Cerebellar nuclear complex (tissue), 1 donor: ENCODE measurements around the gene NRG3.

Experiments
- DNase-seq, 2 experiments: peaks; one replicate each; lab custom pipeline; 2025; lab: John Stamatoyannopoulos, UW

The NRG3 gene

DNA sequence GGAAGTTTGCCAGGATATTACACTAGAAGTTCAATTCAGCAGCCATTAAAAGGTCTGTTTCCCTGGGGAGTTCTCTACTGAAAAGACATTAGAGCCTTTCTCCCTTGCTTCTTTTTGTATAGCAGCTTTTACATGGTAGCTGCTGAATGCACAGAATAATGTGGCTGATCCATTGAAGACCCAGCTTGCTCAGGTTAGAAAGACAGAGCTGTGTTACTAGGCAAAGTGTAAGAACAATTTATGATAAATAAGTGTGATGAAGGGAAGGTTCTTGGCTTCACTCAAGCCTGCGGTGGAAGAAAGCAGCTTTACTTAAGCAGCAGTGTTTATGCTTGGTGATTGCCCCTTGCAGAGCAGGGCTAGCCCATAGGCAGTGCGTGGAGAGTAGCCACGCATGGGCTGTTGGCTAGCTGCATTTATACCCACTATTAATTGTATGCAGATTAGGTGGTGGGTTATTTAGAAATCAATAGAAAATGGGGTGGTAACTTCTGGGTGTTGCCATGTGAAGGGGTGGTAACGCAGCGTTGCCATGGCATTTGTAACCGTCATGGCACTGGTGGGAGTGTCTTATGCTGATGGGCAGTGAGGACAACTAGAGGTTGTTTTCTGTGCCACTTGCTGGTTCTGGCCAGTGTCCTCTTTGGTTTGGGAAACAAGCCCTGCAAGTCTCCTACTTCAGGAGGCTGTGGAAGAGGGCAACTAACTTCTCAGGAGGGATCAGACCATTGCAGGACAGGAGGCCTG, 942.9 kb downstream of the NRG3 start:
- DNase-seq: no peak

DNA sequence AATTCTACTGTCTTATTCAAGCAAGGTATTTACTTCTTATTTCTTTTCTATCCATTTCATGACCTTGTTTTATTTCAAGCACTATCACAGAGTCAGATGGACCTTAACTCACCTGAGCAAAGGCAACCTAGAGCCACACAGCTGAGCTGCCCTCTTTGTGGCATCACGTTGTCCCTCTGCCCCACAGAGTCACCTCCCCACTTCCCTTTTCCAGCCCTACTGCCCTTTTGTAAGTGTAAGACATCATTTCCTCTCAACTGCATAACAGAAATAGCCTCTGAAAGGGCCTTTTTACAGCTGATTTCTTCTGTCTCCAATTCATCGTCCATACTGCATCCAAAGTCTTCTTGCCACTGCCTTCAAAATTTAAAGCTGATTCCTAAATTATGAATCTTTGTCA, 946.0 kb downstream of the NRG3 start:
- no peak for DNase-seq

- DNase-seq: no peak
Observed at GRCh38 chr10:82826132-82826531, 951.1 kb downstream of the NRG3 start.

- no peak for DNase-seq
Observed at GRCh38 chr10:82827901-82828300, 952.9 kb downstream of the NRG3 start.

- no peak for DNase-seq
Observed at GRCh38 chr10:82847242-82847641, 972.2 kb downstream of the NRG3 start.

DNA sequence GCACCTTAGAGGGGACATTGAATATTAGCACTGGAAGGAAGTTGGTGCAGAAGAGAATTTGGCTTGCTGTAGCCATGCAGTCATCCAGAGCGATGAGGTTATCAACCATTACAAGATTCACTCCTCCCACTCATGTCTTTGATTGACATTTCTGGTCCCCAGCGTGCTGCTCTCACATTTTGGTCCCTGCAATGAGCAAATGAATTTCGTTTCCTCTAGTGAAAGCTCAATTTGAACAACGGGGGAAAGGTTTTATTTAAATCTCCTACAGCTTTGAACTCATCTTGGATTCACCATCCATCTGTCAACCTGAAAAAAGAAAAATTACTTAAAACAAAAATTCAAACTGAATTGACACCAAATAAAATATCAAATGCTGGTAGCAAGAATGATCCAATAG, 975.2 kb downstream of the NRG3 start:
- DNase-seq: no peak

- DNase-seq: peak in 1 of 2 experiments; percentile 0
Observed at GRCh38 chr10:82856957-82857613, 982.1 kb downstream of the NRG3 start.

- no peak for DNase-seq
Observed at GRCh38 chr10:82861889-82862288, 986.9 kb downstream of the NRG3 start.

DNA sequence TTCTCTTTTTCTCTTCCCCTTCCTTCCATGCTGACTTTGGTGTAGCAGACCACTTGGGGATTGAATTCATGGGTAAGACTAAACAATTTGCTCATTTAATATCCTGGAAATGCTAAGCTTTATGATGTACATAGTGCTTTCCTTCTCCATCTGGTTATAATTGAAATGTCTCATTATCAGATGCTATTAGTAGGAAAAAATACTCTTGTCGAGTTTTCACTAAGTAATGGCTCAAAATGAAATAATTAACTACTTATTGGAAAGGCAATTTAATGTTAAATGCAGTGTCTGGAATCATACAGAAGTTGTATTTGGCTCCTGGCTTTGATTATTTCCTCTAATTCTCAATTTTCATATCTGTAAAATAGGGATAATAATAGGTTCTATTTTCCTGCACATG, 990.4 kb downstream of the NRG3 start:
- no peak for DNase-seq

DNA sequence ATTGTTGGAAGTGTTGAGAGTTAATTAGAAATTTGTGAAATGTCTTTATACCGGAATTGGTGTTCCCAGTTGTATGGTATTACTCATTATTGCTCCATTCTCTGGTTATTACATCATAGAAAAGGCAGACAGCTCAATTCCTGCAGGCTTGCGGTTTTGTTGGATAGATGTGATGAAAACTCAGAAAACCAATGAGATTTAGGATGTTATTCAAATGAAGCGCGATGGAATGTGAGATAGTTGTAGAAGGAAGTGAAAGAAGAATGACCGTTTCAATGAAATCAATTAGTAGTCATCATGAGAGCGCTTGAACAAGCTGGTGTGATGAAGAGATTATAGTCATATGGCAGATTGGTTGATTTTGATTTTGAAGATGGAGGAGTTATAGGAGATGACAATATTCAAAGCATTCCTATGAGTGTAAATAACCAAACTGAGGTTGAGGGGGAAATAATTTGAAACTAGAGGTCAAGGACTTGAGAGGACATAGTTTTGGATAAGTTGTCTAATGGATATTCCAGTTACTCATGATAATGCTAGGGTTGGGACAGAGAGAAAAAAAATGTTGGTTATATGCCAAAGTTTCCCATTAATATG, 991.5 kb downstream of the NRG3 start:
- DNase-seq: no peak

- no peak for DNase-seq
Observed at GRCh38 chr10:82867056-82867455, 992.1 kb downstream of the NRG3 start.

DNA sequence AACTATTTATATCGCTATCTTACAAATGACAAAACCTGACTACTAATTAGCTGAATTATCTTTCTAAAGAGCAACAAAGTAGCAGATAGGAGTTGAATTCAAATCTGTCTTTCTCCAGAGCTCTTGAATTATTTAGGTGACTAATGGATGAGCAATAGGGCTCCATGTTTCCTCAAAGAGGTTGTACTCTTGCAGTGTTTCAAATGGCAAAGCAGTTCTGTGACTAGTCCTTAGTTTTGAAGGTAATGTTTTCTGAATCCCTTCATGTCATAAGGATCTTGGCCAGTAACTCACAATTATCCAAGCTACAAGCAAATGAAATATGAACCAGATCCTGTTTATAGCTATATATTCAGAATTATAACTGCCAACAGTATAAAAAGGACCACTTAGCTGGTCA, 999.7 kb downstream of the NRG3 start:
- no peak for DNase-seq

- no peak for DNase-seq
Observed at GRCh38 chr10:82880776-82881290, 1005.8 kb downstream of the NRG3 start.

GRCh38 chr10:82882722-82883121, 1007.7 kb downstream of the NRG3 start:
- DNase-seq: no peak

DNA sequence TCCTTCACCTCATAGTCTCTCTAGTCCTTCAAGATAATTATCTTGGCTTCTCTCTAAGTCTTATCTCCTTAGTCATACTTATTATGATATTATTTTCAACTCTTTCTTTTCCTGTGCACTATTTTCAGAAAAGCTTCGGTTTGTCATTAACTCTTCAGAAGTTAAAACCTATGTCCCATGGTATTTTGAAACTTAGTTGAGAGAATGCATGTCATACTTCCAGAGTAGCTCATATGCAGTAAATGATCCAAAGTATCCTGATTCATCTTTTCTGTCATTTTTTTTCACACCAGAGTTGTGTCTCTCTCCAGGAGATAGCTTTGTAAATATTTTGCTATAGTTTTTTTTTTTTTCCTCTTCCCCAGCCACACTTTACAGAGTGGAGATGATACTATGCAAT, 1008.6 kb downstream of the NRG3 start:
- DNase-seq: no peak

DNA sequence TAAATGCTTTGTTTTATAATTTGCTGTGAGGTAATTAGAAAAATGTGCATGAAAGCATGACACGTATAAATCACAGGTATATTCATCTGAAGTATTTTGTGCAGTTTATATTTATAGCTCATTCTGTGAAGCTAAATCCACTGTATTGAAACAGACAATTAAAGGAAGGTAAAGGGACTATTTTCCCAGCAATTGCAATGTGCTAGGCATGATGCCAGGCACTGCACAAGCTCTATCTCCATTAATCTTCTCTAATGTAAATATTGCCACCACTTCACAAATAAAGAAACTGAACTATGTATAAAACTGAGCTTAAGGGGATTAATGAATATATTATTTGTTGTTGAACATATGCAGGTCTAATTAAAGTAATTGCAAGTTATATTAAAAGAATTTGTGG, 1012.5 kb downstream of the NRG3 start:
- DNase-seq: no peak

- DNase-seq: no peak
Observed at GRCh38 chr10:82888809-82889455, 1013.9 kb downstream of the NRG3 start.

DNA sequence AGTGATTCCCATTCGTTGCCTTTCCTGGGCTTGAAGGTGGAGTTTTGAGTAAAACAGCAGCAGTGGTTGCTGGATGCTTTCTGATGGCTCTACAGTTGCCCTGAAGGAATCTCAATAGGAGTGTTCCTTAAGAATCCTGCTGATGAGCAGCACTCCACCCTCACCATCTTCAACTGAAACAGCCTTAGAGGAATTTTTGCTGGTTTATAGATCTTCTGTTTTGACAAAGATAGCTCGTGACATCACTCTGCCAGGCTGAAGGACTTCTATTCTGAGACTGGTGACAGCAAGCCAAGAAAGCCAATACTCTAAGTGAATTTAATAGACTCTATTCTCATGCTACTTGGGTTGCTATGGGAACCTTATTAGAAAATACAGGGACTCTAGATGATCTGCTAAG, 1014.7 kb downstream of the NRG3 start:
- no peak for DNase-seq

DNA sequence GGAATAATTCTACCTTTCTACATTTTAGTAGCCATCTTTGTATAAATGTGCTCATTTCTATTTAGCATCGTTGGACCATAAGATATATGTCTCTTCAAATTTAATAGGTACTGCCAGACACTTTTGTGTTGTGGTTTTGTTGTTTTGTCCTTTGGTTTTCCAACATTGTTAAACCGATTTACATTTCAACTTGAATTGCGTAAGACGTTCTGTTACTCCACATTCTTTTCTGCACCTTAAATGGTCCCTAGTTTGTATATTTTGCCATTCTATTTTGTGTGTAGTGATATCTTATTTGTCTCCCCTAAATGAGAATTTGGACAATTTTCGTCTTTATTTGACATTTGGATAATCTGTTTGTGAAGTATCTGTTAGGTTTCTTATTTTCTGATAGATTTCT, 1015.6 kb downstream of the NRG3 start:
- DNase-seq: no peak

GRCh38 chr10:82908096-82908495, 1033.1 kb downstream of the NRG3 start:
- DNase-seq: no peak

DNA sequence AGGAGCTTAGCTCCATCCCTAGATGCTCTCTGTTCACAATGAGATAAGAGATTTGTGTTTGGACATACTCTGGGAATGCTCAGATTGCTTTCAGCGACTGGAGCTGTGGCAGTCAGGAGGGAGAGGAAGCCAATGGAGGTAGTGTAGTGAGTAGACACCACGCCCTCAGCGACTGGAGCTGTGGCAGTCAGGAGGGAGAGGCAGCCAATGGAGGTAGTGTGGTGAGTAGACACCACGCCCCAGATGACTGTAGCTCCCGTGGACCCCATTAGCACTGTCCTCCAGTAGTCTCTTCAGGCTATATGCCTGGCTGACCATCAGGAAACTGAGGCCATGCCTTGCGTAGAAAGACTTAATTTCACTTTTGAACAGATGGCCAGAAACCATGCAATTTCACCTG, 1033.8 kb downstream of the NRG3 start:
- no peak for DNase-seq

DNA sequence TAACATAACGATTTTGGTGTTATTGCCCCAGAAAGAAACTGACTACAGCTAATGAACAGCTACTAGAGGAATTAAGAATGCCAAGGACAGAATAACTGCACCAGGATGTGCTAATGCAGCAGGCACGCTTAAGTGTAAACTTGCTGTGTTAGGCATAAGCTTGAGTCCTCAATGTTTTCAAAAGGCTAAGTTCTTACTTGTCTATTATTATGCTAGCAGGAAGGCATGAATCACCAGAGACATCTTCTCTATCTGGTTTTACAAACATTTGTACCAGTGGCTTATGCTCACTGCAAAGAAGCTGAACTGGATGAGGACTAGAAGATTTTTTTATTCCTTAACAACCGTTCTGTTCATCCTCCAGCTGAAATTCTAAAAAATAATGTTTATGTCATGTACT, 1035.3 kb downstream of the NRG3 start:
- DNase-seq: no peak

- DNase-seq: no peak
Observed at GRCh38 chr10:82914655-82915136, 1039.7 kb downstream of the NRG3 start.
